Embryonic facial prominence (tissue), 1 donor: ENCODE measurements around the gene CYP2U1.

ENCODE experiments used
- DNase-seq: peaks from one replicate; pipeline ENCODE4 v3.0.0-alpha.2; 2016; ENCODE audit errors: extremely low spot score

CYP2U1 gene

DNA sequence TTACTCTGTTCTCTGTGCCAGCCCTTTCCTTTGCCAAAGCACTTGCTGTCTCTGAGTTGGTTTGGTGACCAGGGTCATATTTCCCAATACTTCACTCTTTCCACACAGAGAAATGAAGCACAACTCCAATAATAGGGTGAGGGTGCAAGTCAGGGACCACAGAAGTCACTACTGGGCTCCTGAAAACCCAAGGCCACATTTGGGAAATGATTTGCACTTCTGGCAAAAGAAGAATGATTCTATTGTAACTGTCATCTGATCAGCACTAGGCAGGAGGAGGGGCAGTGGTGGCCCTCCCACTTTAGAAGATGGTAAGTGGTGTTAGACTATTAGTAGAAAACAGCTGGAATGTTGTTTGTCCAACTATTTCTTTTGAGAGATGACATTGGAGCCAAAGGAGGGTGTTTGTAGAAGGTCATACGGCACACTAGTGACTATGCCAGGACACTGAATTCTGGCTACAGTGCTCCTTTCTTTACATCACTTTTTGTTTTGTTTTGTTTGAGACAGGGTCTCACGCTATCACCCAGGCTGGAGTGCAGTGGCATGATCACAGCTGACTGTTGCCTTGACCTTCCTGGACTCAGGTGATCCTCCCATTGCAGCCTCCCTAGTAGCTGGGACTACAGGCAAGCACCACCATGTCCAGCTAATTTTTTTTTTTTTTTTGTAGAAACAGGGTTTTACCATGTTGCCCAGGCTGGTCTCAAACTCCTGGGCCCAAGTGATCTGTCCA, 47.5 kb downstream of the CYP2U1 start:
- no peak for DNase-seq

DNA sequence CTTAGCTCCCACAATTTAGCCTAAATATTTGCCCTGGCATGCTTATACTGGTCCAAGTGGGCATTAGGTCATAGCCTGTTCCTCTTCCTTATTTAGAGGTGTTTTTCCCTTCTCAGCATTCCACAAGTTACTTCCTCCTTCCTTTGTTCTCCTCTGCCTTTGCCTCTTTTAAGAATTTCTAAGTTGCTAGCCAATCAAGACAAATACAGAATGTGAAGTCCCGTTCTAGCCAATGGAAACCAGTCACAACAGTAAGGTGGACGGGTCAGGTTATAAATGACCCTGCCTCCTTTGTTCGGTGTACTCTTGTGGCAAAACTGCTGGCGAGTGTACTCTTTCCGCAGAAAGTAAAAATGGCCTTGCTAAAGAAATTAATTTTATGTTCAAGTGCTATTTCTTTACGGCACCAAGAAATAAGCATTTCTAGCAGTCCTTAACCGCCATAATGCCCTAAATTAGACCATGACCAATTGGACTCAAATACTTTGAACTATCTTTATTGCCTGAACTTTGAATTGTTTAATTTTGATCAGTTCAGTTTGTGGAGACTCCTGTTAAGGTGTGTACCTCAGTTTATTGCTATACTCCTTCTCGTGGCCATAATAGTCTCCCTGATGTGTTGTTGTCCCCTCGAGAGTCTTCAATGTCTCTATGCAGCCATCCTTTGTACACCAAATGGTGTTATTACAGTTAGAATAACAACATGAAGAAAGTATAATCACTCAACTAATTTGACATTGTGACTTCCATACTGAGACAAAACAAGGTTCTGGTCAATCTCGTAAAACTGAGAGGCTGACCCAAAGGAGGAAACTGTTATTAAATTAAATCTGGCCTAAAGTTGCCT, 56.8 kb downstream of the CYP2U1 start:
- no peak for DNase-seq

DNA sequence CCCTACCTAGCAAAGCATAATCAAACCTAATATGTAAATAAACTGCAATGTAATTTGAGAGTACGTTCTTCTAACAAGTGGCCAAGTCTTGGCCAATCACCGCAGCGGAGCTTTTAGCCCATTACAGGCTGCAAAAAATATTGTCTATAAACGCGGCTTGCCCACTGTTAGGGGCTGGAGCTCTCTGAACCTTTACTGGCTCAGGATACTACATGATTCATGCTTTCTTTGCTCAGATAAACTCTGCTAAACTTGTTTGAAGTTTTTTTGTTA, 57.4 kb downstream of the CYP2U1 start:
- DNase-seq, result no peak

DNA sequence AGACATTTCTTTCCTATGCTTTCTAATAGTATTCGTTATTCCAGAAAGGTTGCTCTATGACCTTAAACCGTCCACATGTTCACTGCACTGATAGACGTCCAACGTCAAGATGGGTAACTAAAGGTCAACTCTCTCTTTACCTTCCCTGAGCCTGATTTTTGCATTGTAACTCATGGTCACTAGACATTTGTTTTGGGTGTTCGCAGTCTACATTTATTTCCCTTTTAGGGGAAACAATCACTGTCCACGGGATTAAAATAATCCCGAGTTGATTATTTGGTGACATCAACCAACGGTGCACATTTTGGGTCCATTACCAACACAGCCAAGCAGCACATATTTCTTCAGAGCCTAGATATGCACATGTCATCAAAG, 57.8 kb downstream of the CYP2U1 start:
- no peak for DNase-seq

DNA sequence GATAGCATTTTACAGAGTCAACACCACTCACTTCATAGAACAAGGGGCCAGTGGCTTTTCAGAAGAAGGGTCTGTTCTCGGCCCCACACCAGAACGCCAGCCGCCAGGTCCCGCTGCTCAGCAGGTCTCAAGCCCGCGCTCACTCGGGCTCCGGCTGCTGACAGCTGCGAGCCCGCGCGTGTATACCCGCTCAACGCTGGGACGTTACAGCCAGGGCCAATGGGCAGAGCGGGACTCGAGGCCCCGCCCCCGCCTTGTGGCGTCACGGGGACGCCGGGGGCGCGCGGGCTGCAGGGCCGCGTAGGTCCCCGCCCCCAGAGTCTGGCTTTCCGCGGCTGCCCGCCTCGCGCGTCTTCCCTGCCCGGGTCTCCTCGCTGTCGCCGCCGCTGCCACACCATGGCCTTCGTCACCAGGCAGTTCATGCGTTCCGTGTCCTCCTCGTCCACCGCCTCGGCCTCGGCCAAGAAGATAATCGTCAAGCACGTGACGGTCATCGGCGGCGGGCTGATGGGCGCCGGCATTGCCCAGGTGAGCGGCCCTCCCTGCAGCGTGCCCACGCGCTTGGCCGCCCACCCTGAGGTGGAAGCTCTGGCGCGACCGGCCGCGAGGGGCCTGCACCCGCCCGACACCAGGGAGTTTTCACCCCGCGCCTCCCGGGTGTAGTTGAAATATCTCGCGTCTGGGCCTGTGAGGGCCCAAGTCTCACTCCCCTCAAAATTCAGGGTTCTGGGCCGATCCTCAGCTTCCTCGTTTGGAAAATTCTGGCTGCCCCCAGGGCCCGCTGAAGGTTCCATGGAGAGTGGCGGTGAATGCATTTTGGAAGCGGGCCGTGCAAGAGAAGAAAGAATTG, 58.4 kb downstream of the CYP2U1 start, which contains the start of gene HADH:
TSS of gene HADH (plus strand) at position 353 of the 850 bp plus-strand sequence. CDS start at position 397, 44 bp downstream.
- peak; percentile 83 for DNase-seq

- no peak for DNase-seq
Measured at GRCh38 chr4:107991945-107992630, 60.7 kb downstream of the CYP2U1 start.

DNA sequence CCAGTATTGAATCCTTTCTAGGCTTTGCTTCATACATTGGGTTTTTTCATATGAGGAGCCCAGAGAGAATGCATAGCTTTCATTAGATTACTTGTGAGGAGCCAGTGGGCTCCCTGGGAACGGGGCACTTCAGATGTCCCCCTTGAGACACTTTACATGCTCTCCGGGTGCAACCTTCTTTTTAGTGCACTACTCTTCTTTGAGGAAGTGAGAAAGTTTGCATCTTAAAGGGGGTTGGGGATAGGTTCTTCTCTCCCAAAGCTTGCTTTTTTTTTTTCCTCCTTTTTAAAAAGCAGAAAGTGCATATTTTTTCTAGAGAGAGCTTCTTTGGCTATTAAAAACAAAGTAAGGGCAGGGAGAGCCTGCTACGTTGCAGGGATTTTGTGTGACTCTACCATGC, 62.6 kb downstream of the CYP2U1 start:
- DNase-seq, result no peak

- no peak for DNase-seq
Measured at GRCh38 chr4:107994894-107995293, 63.5 kb downstream of the CYP2U1 start.

- no peak for DNase-seq
Measured at GRCh38 chr4:107996949-107997788, 65.8 kb downstream of the CYP2U1 start.

DNA sequence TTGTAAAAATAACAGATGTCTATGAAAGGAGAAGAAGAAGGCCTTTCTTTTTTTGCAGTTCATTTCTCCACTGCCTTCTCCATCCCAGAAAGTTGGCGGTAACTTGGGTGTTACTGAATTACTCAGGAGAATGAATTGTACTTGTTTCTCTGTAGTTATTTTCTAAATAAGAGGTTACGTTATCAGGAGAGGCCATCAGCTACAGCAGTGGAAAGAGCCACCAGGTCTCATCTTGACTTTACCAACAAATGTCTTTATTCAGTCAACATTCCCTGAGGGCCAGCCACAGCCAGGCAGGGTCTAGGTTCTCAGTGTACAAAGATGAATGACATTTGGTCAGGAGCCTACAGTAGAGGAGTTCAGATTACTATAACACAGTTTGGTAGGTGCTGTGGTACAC, 66.4 kb downstream of the CYP2U1 start:
- DNase-seq, result no peak

GRCh38 chr4:107999932-108000539, 68.7 kb downstream of the CYP2U1 start:
- DNase-seq, result no peak

DNA sequence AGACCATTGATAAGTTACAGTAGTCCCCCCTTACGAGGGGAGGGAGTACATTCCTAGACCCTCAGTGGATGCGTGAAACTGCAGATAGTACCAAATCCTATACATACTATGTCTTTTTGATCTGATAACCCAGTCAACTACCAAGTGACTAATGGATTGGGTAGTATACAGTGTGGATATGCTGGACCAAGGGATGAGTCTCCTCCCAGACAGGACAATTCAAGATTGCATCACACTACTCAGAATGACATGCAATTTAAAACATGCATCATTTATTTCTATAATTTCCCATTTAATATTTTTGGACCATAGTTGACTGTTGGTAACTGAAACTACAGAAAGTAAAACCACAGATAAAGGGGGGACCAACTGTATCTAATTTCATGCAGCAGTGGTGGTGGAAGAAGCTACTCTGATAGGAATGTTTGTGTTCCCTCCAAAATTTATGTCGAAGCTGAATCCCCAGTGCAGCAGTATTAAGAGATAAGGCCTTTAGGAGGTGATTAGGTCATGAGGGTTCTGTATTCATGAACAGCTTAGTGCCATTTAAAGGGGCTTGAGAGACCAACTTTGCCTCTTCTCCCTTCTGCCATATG, 70.3 kb downstream of the CYP2U1 start:
- no peak for DNase-seq
